A549 (cell line): ENCODE data around the gene G6PC1.

Experiments used
- CHD2 ChIP-seq: fragments of 150-350 bp; IDR thresholded peaks from 2 replicates; pipeline ENCODE4 v1.6.1; 2014; ENCODE audit warnings: low read length; ENCODE audit not compliant: partially characterized antibody
- EHF ChIP-seq: fragments of 250-450 bp; sonication (Bioruptor Pico); IDR thresholded peaks from 2 replicates; pipeline ENCODE4 v1.5.0; 2020; ENCODE audit warnings: mild to moderate bottlenecking
- EP300 ChIP-seq, 2 experiments: fragments of >200 bp; sonication (Bioruptor Twin); formaldehyde crosslinking; IDR thresholded peaks; 2 replicates in 1 of 2; 3 replicates in 1 of 2; pipeline ENCODE4 v1.6.1; 2016 to 2017
- MAX ChIP-seq: IDR thresholded peaks from 2 replicates; pipeline ENCODE4 v1.6.1; 2012
- MAZ ChIP-seq: fragments of 150-350 bp; IDR thresholded peaks from 2 replicates; pipeline ENCODE4 v1.6.1; 2014; ENCODE audit warnings: antibody characterized with exemption, low read depth, low read length, borderline replicate concordance
- NPAS2 ChIP-seq: fragments of 250-450 bp; sonication (Bioruptor Pico); IDR thresholded peaks from 2 replicates; pipeline ENCODE4 v1.8.0; 2022; ENCODE audit warnings: mild to moderate bottlenecking, moderate library complexity, borderline replicate concordance
- TF ChIP-seq, protein P1 (sequence below): fragments of >200 bp; sonication (Bioruptor Twin); formaldehyde crosslinking; IDR thresholded peaks from 3 replicates; pipeline ENCODE4 v1.5.1; 2016
- TF ChIP-seq, protein P2 (sequence below): fragments of 150-350 bp; IDR thresholded peaks from 2 replicates; pipeline ENCODE4 v1.6.1; 2014; ENCODE audit warnings: low read depth, mild to moderate bottlenecking, low read length

DNA sequence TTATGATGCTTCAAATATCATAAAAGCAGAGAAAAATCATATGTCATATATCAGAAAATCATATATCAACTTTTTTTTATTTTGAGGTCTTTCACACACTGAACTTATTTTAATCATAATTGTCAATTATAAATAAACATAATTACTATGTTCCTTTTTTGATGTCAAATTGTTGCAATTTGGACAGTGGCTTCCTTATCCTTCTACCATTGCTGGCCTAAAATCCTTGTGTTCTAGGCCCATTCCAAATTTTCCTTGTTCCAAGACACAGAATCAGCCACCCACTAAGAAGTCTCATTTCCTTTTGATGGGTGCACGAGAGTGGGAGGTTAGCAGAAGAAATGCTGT lies 28.9 kb downstream of the G6PC1 start:
- TF ChIP-seq MAZ (no peak), MAX (no peak), CHD2 (no peak), NPAS2 (CRISPR knock-in tag) (no peak), EP300 (IDR thresholded peaks at IDR 0.05) (no peak), EHF (CRISPR knock-in tag) (no peak)
- TF ChIP-seq, protein P1, sequence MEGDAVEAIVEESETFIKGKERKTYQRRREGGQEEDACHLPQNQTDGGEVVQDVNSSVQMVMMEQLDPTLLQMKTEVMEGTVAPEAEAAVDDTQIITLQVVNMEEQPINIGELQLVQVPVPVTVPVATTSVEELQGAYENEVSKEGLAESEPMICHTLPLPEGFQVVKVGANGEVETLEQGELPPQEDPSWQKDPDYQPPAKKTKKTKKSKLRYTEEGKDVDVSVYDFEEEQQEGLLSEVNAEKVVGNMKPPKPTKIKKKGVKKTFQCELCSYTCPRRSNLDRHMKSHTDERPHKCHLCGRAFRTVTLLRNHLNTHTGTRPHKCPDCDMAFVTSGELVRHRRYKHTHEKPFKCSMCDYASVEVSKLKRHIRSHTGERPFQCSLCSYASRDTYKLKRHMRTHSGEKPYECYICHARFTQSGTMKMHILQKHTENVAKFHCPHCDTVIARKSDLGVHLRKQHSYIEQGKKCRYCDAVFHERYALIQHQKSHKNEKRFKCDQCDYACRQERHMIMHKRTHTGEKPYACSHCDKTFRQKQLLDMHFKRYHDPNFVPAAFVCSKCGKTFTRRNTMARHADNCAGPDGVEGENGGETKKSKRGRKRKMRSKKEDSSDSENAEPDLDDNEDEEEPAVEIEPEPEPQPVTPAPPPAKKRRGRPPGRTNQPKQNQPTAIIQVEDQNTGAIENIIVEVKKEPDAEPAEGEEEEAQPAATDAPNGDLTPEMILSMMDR: no peak
- TF ChIP-seq, protein P2, sequence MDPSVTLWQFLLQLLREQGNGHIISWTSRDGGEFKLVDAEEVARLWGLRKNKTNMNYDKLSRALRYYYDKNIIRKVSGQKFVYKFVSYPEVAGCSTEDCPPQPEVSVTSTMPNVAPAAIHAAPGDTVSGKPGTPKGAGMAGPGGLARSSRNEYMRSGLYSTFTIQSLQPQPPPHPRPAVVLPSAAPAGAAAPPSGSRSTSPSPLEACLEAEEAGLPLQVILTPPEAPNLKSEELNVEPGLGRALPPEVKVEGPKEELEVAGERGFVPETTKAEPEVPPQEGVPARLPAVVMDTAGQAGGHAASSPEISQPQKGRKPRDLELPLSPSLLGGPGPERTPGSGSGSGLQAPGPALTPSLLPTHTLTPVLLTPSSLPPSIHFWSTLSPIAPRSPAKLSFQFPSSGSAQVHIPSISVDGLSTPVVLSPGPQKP: no peak
